Dermis microvascular lymphatic vessel endothelial cell (primary cell): ENCODE data around the gene CSNK1G3. TPM values are rescaled to one million over a fixed set of nuclear protein-coding genes. Genes with fewer than 3 reads are reported as not detected.
"Not testable (repeated sequence)": the region's sequence is repeated elsewhere in the genome, so short reads cannot be mapped to it uniquely, and the experiment has no call there.

Experiments
- DNase-seq, 2 donors: peaks; one replicate each; pipeline versions ENCODE4 v3.0.0 to v3.0.0-alpha.2; 2010; ENCODE audit warnings: low read depth in 2 of 2
- total RNA-seq: library from RNA; depleted of rRNA; stranded (reverse); fragments of >200 nt; gene quantifications from 2 replicates; pipeline ENCODE4 v1.2.1, GENCODE V29; 2014

Gene CSNK1G3
- total RNA-seq, 1 donor from 2014 or later = 29.4 TPM

DNA sequence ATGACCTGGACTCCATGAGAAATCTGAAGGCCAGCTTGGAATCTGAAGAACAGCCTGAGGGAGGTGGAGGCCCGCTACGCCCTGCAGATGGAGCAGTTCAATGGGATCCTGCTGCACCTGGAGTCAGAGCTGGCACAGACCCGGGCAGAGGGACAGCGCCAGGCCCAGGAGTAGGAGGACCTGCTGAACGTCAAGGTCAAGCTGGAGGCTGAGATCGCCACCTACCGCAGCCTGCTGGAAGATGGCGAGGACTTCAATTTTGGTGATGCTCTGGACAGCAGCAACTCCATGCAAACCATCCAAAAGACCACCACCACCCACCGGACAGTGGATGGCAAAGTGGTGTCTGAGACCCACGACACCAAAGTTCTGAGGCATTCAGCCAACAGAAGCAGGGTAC, 125.1 kb downstream of the CSNK1G3 start:
- DNase-seq = not testable (repeated sequence)

DNA sequence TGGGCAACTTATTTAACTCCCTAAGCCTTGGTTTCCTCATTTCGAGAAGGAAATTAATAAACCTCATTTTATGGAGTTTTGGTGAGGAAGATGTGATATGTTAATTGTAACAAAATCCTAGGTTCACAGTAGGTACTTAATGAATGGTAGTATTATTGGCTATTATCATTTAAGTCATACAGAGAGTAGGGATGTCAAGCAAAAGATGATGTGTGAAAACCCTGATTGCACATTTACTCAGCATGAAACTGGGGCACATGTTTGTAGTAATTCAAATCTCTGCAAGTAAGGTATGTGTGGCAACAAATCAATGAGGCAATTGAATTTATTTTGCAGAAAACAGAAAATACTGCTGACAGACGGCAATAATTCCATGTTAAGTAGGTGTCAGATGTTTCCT, 127.3 kb downstream of the CSNK1G3 start:
- no peak for DNase-seq

DNA sequence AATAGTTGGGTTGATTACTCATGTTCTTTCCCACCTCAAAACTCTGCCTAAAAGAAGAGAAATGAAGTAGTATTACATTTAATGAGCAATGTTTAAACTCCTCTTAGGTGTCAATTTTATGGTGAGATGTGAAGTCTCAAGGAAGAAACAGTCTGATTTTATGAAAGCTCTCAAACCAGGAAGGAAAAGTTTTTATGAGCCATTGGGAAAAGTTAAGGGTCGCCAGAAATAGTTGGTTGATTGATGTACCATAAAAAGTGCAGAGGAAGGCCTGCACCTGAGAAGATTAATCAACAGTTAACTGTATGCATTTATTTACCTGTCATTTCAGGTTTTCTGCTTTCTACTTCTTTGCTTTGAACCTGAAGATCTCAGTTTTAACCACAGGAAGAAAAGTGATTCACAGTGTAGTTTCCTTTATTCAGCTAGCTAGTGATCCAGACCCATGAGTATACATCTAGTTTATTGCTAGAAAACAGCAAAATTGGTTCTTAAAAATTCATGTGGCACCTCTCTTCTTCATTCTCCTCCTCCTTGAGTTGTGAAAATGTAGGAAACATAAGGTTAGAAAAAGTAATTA, 133.1 kb downstream of the CSNK1G3 start:
- no peak for DNase-seq

DNA sequence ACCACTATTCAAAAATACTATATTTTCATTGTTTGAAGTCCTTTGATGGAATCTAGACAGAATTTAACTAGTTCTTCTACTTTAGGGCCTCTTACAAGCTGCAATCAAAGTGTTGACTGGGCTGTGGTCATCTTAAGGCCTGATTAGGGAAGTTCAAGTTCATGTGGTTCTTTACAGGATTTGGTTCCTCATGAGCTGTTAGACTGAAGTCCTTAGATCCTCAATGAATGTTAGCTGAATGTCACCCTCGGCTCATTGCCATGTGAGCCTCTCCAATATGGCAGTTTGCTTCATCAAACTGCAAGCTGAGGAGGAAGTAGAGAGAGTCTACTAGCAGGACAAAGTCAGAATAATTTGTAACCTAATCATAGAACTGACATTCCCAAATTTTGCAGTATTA, 135.1 kb downstream of the CSNK1G3 start:
- DNase-seq = no peak

DNA sequence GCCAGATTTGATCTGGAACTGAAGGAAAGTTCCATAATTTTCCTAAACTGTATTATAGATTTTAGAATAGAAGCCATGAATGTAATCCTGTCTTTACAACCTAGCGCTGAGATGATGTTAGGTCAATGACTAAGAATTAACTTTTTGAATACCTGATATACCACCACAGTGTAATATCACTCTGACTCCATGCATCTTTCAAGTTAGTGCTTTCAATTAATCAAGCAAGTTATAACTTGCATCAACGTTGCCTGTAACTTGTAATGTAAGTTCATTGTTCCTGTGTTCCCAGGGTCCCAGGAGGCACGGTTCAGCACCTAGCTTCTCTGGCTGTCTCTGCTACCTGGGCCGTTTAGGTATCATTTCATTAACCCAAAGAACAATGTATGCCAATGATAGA, 139.3 kb downstream of the CSNK1G3 start:
- no peak for DNase-seq

DNA sequence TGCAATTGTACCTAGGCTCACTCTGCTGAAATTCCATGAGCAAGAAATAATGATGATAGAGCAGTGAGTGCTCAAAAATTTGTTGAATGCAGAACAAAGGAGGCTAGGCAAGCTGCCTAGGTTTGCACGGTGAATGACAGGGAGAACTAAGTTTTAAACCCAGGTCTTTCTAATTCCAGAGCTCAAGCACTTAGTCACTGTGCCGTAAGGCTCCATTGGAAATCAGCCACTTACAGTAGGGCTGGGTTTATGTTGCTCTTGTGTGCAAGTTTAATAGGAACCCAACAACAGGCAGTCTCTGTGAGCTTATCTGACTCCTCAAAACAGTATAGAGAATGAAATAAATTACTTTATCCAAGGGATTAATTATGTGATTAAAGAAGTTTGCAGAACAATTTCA, 147.0 kb downstream of the CSNK1G3 start:
- DNase-seq = no peak

DNA sequence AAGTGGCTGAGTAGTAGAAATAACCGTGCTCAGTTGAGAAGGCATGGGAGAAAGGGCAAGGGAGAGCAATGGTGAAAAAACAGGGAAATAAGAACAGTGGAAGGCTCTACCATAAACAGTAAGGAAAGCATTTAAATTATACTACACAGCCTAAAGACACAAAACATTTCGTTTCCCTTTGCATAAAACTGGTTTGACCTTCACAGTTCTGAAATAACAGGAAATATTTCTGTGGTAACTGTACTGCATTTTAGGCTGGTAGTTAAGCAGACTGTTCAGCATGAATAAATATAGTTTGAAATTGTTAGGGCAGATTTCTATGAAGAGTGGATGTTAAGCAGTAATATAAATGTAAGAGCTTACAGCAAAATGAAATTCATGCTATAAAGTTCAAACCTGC, 147.5 kb downstream of the CSNK1G3 start:
- peak in 1 of 2 donors; percentile 60 for DNase-seq

DNA sequence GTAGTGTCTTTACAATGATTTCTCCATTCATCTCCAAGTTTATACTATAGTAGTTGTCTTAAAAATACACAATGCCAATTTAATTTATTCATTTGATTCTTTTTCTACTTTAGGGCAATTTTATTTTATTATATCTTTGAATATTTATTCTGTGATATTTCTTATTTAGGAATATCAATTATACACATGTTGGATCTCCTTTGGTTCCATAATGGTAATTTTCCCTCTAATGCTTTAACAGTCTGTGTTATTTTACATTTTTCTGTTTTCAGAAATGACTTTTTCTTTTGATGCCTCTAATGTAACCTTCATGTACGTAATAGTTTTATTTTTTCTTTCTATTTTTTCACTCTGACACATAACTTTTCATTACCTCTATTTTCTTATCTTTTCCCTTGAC, 153.0 kb downstream of the CSNK1G3 start:
- DNase-seq = no peak

DNA sequence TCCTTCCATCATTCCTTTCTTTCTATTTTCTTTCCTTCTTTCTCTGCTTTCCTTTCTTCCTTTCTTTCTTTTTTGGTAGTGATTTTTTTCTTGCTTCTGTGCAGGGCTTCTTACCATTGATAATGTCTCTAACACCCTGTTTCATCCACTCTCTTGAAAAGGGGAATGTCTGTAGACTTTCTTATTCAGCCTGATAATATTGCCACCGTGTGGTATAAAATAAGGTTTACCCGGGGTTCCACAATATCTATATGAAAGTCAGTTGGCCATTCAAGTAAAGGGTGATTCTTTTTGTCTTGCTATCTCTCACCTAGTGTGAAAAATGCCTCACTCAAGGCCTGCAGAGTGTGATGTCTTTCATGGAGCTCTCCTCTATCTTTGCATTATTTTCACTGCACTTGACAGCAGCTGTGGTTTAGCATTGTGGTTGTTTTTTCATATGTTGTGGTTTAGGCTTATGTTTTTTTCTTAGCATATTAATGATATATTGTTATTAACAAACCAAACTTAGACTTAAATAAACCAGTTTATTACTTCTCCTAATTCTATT, 153.9 kb downstream of the CSNK1G3 start:
- DNase-seq = no peak

Other genes starting within 250 kb of the CSNK1G3 start
- 9.9 and 12.1 TPM in 2 replicates for gene CEP120, start 88.8 kb upstream of the CSNK1G3 start, total RNA-seq